Keratinocyte (primary cell): ENCODE data around the gene RASIP1.

Experiments used
- CTCF ChIP-seq, 3 experiments: IDR thresholded peaks in 1 of 3; conservative IDR thresholded peaks in 1 of 3; optimal IDR thresholded peaks in 1 of 3; 2 replicates in 2 of 3; 3 replicates in 1 of 3; pipeline versions ENCODE3 to v1.5.1; 2011; ENCODE audit warnings: low read length in 3 of 3, mild to moderate bottlenecking in 3 of 3, moderate library complexity in 2 of 3, control low read depth in 1 of 3, inconsistent platforms in 1 of 3; ENCODE audit not compliant: insufficient read depth in 2 of 3; ENCODE audit errors: extremely low read depth in 1 of 3
- EZH2 ChIP-seq: IDR thresholded peaks from one replicate; pipeline ENCODE4 v1.6.1; 2012; ENCODE audit warnings: inconsistent platforms, mild to moderate bottlenecking, low read length, moderate library complexity

GRCh38 chr19:48719263-48720171 is 20.9 kb downstream of the RASIP1 start, which contains the start of gene MAMSTR:
- TF ChIP-seq CTCF (optimal IDR thresholded peaks at IDR 0.05 in 1 of 3, IDR thresholded peaks at IDR 0.05 in 1 of 3, conservative IDR thresholded peaks at IDR 0.05 in 1 of 3; ENCODE audit: extremely low read depth in 1 of 3, insufficient read depth in 2 of 3, low read length in 3 of 3) = no peak
- TF ChIP-seq EZH2 = no peak
